Measurements from ENCODE around the gene CAPN8.

GRCh38 chr1:223525546-223525945 lies 140.0 kb downstream of the CAPN8 start:
- TF ChIP-seq RXRA (IDR thresholded peaks at IDR 0.05; ENCODE audit: borderline replicate concordance, low read depth) (no peak), TCF12 (IDR thresholded peaks at IDR 0.05) (no peak), POLR2AphosphoS5 (IDR thresholded peaks at IDR 0.05; ENCODE audit: low read depth, low read length) (no peak), EZH2phosphoT487 (IDR thresholded peaks at IDR 0.05; ENCODE audit: borderline replicate concordance, low read depth) (no peak), RCOR1 (IDR thresholded peaks at IDR 0.05; ENCODE audit: low read length) (no peak), JUND (IDR thresholded peaks at IDR 0.05) (no peak)
- TF ChIP-seq, protein P1, sequence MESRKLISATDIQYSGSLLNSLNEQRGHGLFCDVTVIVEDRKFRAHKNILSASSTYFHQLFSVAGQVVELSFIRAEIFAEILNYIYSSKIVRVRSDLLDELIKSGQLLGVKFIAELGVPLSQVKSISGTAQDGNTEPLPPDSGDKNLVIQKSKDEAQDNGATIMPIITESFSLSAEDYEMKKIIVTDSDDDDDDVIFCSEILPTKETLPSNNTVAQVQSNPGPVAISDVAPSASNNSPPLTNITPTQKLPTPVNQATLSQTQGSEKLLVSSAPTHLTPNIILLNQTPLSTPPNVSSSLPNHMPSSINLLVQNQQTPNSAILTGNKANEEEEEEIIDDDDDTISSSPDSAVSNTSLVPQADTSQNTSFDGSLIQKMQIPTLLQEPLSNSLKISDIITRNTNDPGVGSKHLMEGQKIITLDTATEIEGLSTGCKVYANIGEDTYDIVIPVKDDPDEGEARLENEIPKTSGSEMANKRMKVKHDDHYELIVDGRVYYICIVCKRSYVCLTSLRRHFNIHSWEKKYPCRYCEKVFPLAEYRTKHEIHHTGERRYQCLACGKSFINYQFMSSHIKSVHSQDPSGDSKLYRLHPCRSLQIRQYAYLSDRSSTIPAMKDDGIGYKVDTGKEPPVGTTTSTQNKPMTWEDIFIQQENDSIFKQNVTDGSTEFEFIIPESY (IDR thresholded peaks at IDR 0.05; ENCODE audit: borderline replicate concordance, low read depth) = no peak
- TF ChIP-seq, protein P2, sequence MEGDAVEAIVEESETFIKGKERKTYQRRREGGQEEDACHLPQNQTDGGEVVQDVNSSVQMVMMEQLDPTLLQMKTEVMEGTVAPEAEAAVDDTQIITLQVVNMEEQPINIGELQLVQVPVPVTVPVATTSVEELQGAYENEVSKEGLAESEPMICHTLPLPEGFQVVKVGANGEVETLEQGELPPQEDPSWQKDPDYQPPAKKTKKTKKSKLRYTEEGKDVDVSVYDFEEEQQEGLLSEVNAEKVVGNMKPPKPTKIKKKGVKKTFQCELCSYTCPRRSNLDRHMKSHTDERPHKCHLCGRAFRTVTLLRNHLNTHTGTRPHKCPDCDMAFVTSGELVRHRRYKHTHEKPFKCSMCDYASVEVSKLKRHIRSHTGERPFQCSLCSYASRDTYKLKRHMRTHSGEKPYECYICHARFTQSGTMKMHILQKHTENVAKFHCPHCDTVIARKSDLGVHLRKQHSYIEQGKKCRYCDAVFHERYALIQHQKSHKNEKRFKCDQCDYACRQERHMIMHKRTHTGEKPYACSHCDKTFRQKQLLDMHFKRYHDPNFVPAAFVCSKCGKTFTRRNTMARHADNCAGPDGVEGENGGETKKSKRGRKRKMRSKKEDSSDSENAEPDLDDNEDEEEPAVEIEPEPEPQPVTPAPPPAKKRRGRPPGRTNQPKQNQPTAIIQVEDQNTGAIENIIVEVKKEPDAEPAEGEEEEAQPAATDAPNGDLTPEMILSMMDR (IDR thresholded peaks at IDR 0.05) = no peak

Data from SK-N-SH (cell line).